ENCODE measurements around the gene PRRT2.
"Not testable (repeated sequence)": the region's sequence is repeated elsewhere in the genome, so short reads cannot be mapped to it uniquely, and the experiment has no call there.

The PRRT2 gene

GRCh38 chr16:29779474-29779873 lies 32.5 kb upstream of the PRRT2 start:
- no peaks in the 10 kb centered on the region for H3F3A ChIP-seq (ENCODE audit: low read depth)
- H3K36me3 ChIP-seq (ENCODE audit: insufficient read depth, low read length) = no peaks in the 10 kb centered on the region
- H3K4me3 ChIP-seq (ENCODE audit: low read length, poor library complexity, severe bottlenecking) = no peak overlapping the region

DNA sequence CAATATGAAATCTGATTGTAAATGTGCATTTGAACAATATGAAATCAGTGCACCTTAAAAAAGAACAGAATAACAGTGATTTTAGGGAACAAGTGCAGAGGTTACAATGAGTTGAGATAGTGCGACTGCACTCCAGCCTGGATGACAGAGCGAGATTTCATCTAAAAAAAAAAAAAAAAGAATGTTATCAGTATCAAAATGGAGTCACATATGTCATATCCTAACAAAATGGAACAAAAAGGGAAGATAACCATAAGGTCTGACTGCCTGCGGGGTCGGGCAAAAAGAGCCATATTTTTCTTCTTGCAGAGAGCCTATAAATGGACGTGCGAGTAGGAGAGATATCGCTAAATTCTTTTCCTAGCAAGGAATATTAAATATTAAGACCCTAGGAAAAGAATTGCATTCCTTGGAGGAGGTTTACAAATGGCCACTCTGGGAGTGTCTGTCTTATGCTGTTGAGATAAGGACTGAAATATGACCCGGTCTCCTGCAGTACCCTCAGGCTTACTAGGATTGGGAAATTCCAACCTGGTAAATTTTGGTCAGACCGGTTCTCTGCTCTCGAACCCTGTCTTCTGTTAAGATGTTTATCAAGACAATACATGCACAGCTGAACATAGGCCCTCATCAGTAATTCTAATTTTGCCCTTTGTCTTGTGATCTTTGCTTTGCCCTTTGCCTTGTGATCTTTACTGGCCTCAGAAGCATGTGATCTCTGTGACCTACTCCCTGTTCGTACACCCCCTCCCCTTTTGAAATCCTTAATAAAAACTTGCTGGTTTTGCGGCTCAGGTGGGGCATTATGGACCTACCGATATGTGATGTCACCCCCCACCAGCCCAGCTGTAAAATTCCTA lies 28.7 kb upstream of the PRRT2 start:
- H3K4me2 ChIP-seq (ENCODE audit: low read depth, low read length, poor library complexity, severe bottlenecking); H3K4me3 ChIP-seq (ENCODE audit: low read length, poor library complexity, severe bottlenecking); H3K36me3 ChIP-seq (ENCODE audit: insufficient read depth, low read length); H3K9me3 ChIP-seq (ENCODE audit: insufficient read depth, low read depth, low read length); H3K4me1 ChIP-seq (ENCODE audit: insufficient read depth, low read length, poor library complexity, severe bottlenecking); H3K27me3 ChIP-seq (ENCODE audit: insufficient read depth, low read length, poor library complexity, severe bottlenecking); H2AFZ ChIP-seq (ENCODE audit: low read length); H3K79me2 ChIP-seq (ENCODE audit: insufficient read depth, low read length); H4K20me1 ChIP-seq (ENCODE audit: insufficient read depth, low read length, poor library complexity, severe bottlenecking); H3F3A ChIP-seq (ENCODE audit: low read depth); H3K9me2 ChIP-seq (replicated peaks; ENCODE audit: low read depth, low read length); H3K9ac ChIP-seq (ENCODE audit: low read depth, low read length, poor library complexity, severe bottlenecking): not testable (repeated sequence)

More at GRCh38 chr16:29779474-29779873, 32.5 kb upstream of the PRRT2 start:
- H3K4me2 ChIP-seq (ENCODE audit: low read depth, low read length, poor library complexity, severe bottlenecking) = no peak overlapping the region
- H2AFZ ChIP-seq (ENCODE audit: low read length) = no peak overlapping the region
- H3K9me2 ChIP-seq (replicated peaks; ENCODE audit: low read depth, low read length) = no peaks in the 10 kb centered on the region
- no peaks in the 10 kb centered on the region for H3K9me3 ChIP-seq (ENCODE audit: insufficient read depth, low read depth, low read length)
- no peaks in the 10 kb centered on the region for H3K79me2 ChIP-seq (ENCODE audit: insufficient read depth, low read length)
- H3K4me1 ChIP-seq (ENCODE audit: insufficient read depth, low read length, poor library complexity, severe bottlenecking) = no peaks in the 10 kb centered on the region
- no peak for TF ChIP-seq EZH2phosphoT487 (IDR thresholded peaks at IDR 0.05; ENCODE audit: borderline replicate concordance)
- TF ChIP-seq, protein P1, sequence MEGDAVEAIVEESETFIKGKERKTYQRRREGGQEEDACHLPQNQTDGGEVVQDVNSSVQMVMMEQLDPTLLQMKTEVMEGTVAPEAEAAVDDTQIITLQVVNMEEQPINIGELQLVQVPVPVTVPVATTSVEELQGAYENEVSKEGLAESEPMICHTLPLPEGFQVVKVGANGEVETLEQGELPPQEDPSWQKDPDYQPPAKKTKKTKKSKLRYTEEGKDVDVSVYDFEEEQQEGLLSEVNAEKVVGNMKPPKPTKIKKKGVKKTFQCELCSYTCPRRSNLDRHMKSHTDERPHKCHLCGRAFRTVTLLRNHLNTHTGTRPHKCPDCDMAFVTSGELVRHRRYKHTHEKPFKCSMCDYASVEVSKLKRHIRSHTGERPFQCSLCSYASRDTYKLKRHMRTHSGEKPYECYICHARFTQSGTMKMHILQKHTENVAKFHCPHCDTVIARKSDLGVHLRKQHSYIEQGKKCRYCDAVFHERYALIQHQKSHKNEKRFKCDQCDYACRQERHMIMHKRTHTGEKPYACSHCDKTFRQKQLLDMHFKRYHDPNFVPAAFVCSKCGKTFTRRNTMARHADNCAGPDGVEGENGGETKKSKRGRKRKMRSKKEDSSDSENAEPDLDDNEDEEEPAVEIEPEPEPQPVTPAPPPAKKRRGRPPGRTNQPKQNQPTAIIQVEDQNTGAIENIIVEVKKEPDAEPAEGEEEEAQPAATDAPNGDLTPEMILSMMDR (conservative IDR thresholded peaks at IDR 0.05; ENCODE audit: low read length) = no peak
- H4K20me1 ChIP-seq (ENCODE audit: insufficient read depth, low read length, poor library complexity, severe bottlenecking) = no peaks in the 10 kb centered on the region
- no peaks in the 10 kb centered on the region for H3K27me3 ChIP-seq (ENCODE audit: insufficient read depth, low read length, poor library complexity, severe bottlenecking)
- no peak overlapping the region for H3K9ac ChIP-seq (ENCODE audit: low read depth, low read length, poor library complexity, severe bottlenecking)

- no peak overlapping the region for H2AFZ ChIP-seq (ENCODE audit: low read length)
- H3K36me3 ChIP-seq (ENCODE audit: insufficient read depth, low read length) = no peaks in the 10 kb centered on the region
- no peak overlapping the region for H3K9ac ChIP-seq (ENCODE audit: low read depth, low read length, poor library complexity, severe bottlenecking)
- no peak overlapping the region for H3K4me2 ChIP-seq (ENCODE audit: low read depth, low read length, poor library complexity, severe bottlenecking)
- no peaks in the 10 kb centered on the region for H3K27me3 ChIP-seq (ENCODE audit: insufficient read depth, low read length, poor library complexity, severe bottlenecking)
- H3K4me3 ChIP-seq (ENCODE audit: low read length, poor library complexity, severe bottlenecking) = no peak overlapping the region
- no peaks in the 10 kb centered on the region for H3K79me2 ChIP-seq (ENCODE audit: insufficient read depth, low read length)
- no peaks in the 10 kb centered on the region for H3K9me2 ChIP-seq (replicated peaks; ENCODE audit: low read depth, low read length)
- no peaks in the 10 kb centered on the region for H4K20me1 ChIP-seq (ENCODE audit: insufficient read depth, low read length, poor library complexity, severe bottlenecking)
- no peaks in the 10 kb centered on the region for H3F3A ChIP-seq (ENCODE audit: low read depth)
- H3K9me3 ChIP-seq (ENCODE audit: insufficient read depth, low read depth, low read length) = no peaks in the 10 kb centered on the region
- TF ChIP-seq, protein P1 (conservative IDR thresholded peaks at IDR 0.05; ENCODE audit: low read length) = no peak
- no peak for TF ChIP-seq EZH2phosphoT487 (IDR thresholded peaks at IDR 0.05; ENCODE audit: borderline replicate concordance)
- H3K4me1 ChIP-seq (ENCODE audit: insufficient read depth, low read length, poor library complexity, severe bottlenecking) = no peaks in the 10 kb centered on the region
These were observed 27.8 kb upstream of the PRRT2 start for GRCh38 chr16:29784157-29784556.
